ENCODE measurements around the gene MSANTD7.
"Not testable (repeated sequence)": the region's sequence is repeated elsewhere in the genome, so short reads cannot be mapped to it uniquely, and the experiment has no call there.

The MSANTD7 gene

GRCh38 chr10:14806318-14806717, 31.8 kb upstream of the MSANTD7 start:
- Histone ChIP-seq H3K36me3 (replicated peaks) (no peaks in the 10 kb centered on the region), H3K27me3 (replicated peaks) (no peaks in the 10 kb centered on the region), H3K4me3 (ENCODE audit: low read depth, low read length) (no peak overlapping the region), H3K27ac (no peak overlapping the region)
- no peak for DNase-seq
- in situ Hi-C loops (cut with HindIII; ENCODE audit: low pct_ligation_motif_present, low sequenced_read_pairs), result no loop called here
- no peak for TF ChIP-seq CTCF (IDR thresholded peaks at IDR 0.05; ENCODE audit: low read depth, low read length, missing control alignments)

GRCh38 chr10:14810969-14811953, 26.8 kb upstream of the MSANTD7 start:
- in situ Hi-C loops (cut with HindIII; ENCODE audit: low pct_ligation_motif_present, low sequenced_read_pairs), result no loop called here
- Histone ChIP-seq H3K27me3 (replicated peaks) (no peaks in the 10 kb centered on the region), H3K27ac (no peak overlapping the region), H3K4me3 (ENCODE audit: low read depth, low read length) (no peak overlapping the region), H3K36me3 (replicated peaks) (no peaks in the 10 kb centered on the region)
- TF ChIP-seq CTCF (IDR thresholded peaks at IDR 0.05; ENCODE audit: low read depth, low read length, missing control alignments), result no peak
- no peak for DNase-seq

- Histone ChIP-seq H3K27ac (no peak overlapping the region), H3K27me3 (replicated peaks) (no peaks in the 10 kb centered on the region), H3K4me3 (ENCODE audit: low read depth, low read length) (no peak overlapping the region), H3K36me3 (replicated peaks) (no peaks in the 10 kb centered on the region)
- in situ Hi-C loops (cut with HindIII; ENCODE audit: low pct_ligation_motif_present, low sequenced_read_pairs), result no loop called here
- no peak for TF ChIP-seq CTCF (IDR thresholded peaks at IDR 0.05; ENCODE audit: low read depth, low read length, missing control alignments)
- DNase-seq, result no peak
Observed at GRCh38 chr10:14812271-14812670, 25.8 kb upstream of the MSANTD7 start.

DNA sequence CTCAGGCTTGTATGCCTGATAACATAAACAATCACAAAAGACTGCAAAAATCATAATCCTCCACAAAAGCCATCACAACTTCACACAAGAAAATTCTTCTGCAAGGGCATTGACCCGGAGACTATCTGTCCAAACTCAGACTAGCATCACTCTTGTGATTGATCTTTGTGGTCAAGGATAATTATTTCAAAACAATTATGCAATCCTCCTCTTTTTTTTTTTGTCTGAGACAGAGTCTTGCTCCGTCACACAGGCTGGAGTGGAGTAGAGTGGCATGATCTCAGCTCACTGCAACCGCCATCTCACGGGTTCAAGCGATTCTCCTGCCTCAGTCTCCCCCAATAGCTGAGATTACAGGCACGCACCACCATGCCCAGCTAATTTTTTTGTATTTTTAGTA, 22.4 kb upstream of the MSANTD7 start:
- H3K27me3 ChIP-seq (replicated peaks), result no peaks in the 10 kb centered on the region
- DNase-seq, result no peak
- H3K36me3 ChIP-seq (replicated peaks), result no peaks in the 10 kb centered on the region
- in situ Hi-C loops (cut with HindIII; ENCODE audit: low pct_ligation_motif_present, low sequenced_read_pairs), result no loop called here
- H3K27ac ChIP-seq, result no peak overlapping the region
- TF ChIP-seq CTCF (IDR thresholded peaks at IDR 0.05; ENCODE audit: low read depth, low read length, missing control alignments), result no peak
- no peak overlapping the region for H3K4me3 ChIP-seq (ENCODE audit: low read depth, low read length)

- H3K4me3 ChIP-seq (ENCODE audit: low read depth, low read length); H3K27ac ChIP-seq; H3K36me3 ChIP-seq (replicated peaks); DNase-seq; H3K27me3 ChIP-seq (replicated peaks); in situ Hi-C loops (cut with HindIII; ENCODE audit: low pct_ligation_motif_present, low sequenced_read_pairs): not testable (repeated sequence)
Observed at GRCh38 chr10:14816717-14817116, 21.4 kb upstream of the MSANTD7 start.

DNA sequence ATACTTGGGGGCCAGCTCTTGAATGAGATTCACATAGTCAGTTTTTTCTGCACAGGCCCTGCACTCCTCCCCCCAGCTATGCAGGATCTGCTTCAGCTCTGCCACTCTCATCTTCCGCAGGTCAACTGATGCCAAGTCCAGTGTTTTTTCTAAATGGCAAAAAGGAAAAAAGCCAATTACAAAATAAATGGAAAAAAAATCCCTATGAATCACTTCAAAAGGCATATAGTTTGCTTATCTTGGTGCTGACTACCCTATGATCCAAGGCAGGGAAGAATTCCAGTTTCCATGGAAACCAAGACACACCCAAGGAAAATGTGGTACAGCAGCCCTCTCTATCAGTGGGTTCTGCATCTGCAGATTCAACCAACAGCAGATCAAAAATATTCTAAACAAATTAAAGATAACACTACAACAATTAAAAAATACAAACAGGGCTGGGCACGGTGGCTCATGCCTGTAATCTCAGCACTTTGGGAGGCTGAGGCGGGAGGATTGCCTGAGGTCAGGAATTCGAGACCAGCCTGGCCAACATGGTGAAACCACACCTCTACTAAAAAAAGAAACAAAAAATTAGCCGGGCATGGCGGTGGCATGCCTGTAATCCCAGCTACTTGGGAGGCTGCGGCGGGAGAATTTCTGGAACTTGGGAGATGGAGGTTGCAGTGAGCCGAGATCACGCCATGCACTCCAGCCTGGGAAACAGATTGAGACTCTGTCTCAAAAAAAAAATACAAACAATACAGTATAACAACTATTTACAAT, 17.9 kb upstream of the MSANTD7 start:
- Histone ChIP-seq H3K27ac (no peak overlapping the region), H3K27me3 (replicated peaks) (no peaks in the 10 kb centered on the region), H3K4me3 (ENCODE audit: low read depth, low read length) (no peak overlapping the region), H3K36me3 (replicated peaks) (no peaks in the 10 kb centered on the region)
- in situ Hi-C loops (cut with HindIII; ENCODE audit: low pct_ligation_motif_present, low sequenced_read_pairs), result no loop called here
- peak; percentile 89 for DNase-seq
- no peak for TF ChIP-seq CTCF (IDR thresholded peaks at IDR 0.05; ENCODE audit: low read depth, low read length, missing control alignments)

Measured in brain microvascular endothelial cell (primary cell).